Stimulated activated CD8-positive, alpha-beta memory T cell treated with anti-CD3 and anti-CD28 coated beads, Interleukin-2, amount 100 ng/mL, for 1 hour (primary cell): ENCODE data around the gene KMT5C.

Source experiments
- DNase-seq, 2 donors: peaks; one replicate each; pipeline ENCODE4 v3.0.0-alpha.2; 2020; ENCODE audit warnings: low read depth in 2 of 2

The KMT5C gene

GRCh38 chr19:55339105-55339888 lies at the start of gene KMT5C:
KMT5C (plus strand) TSS chr19:55339876; CDS start chr19:55341937, 2,061 bp downstream.
- DNase-seq = peak; percentile 100

GRCh38 chr19:55297267-55297666 lies 42.4 kb upstream of the KMT5C start:
- DNase-seq = no peak

DNA sequence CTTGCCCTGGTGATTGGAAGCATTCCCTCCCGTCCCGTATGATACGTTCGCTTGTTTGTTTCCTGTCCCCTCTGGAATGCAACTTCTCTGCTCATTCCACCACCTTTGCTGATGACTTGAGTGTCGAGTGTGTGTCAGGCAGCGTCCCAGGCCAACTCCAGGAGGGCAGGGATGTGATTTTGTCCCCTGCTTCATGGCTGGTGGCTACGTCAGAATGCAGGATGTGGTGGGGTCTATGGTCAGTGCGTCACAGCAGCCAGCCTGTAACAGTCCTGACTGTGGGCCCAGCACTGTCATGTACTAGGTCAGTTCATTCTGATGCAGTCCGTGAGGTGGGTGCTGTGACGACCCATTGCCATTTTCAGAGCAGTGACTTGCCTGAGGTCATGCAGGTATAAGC lies 39.7 kb upstream of the KMT5C start:
- DNase-seq = no peak

DNA sequence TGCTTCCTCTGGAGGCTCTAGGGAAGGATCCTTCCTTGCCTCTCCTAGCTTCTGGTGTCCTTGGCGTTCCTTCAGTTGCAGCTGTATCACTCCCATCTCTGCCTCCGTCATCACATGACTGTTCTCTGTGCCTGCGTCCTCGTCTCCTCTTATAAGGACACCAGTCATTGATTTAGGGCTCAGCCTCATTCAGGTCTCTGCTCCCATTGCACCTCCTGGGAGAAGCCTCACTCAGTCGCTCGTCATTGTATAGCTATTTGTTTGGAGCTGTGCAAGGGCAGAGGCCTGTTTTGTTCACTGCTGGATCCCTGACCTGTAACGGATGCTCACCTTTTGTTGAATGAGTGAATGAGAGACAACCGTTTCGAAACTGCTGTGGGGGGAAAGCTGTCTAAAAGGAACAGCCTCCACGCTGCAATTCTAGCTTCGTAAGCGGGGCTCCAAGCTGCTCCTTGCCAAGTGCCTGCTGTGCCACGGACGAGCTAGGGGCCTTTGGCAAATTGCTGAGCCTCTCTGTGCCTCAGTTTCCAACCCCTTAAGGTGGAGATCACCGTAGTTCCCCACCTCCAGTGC lies 38.7 kb upstream of the KMT5C start:
- no peak for DNase-seq

DNA sequence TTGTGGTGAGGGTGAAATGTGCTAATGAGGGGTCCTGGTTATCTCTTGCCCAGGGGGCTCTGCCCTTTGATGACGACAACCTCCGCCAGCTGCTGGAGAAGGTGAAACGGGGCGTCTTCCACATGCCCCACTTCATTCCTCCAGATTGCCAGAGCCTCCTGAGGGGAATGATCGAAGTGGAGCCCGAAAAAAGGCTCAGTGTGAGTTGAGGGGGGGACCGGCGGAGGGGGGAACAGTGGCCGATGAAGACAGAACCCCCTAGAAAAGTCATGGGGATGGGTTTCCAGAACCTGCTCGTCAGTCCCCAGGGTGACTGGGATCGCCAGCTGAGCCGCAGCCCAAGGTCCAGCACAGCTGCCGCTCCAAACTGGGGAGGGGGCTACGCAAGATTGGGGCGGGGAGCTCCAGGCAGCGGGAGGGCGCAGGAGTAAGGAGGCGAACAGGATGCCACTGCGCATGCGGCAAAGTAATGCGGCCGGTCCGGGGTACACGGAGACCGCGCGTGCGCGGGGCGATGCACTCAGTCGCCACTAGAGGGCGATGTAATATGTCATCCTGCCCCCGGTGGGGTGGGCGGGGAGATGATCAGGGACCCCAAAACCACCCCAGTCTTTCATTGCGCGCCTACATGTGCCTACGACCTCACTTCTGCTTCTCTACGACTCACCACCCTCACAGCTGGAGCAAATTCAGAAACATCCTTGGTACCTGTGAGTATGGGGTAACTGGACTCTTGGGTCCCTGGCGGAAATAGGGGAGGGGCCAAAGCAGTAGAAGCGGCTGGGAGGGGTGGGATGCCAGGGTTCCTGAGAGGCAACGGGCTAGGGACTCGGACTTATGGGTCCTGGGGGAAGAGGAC lies 38.0 kb upstream of the KMT5C start:
- DNase-seq = peak; percentile 92 to 93

- no peak for DNase-seq
These were observed 37.4 kb upstream of the KMT5C start for GRCh38 chr19:55302318-55302703.

GRCh38 chr19:55303477-55303876 lies 36.2 kb upstream of the KMT5C start:
- no peak for DNase-seq

DNA sequence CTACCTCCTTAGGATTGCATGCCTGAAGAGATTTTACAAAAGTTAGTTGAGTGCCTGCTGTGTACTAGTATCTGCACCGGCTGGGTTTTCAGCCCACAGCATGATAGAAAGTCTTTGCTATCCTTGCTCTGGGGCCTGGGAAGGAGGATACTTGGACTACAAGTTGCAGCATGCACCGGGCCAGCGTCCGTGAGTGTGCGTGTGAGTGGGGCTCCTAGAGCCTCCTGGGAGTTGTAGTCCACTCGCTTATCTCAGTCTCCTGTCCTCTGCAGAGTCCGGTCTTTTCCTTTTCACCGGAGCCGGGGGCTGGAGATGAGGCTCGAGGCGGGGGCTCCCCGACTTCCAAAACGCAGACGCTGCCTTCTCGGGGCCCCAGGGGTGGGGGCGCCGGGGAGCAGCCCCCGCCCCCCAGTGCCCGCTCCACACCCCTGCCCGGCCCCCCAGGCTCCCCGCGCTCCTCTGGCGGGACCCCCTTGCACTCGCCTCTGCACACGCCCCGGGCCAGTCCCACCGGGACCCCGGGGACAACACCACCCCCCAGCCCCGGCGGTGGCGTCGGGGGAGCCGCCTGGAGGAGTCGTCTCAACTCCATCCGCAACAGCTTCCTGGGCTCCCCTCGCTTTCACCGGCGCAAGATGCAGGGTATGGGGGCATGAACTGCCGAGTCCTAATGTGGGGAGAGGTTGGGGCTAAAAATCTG lies 35.2 kb upstream of the KMT5C start:
- no peak for DNase-seq

DNA sequence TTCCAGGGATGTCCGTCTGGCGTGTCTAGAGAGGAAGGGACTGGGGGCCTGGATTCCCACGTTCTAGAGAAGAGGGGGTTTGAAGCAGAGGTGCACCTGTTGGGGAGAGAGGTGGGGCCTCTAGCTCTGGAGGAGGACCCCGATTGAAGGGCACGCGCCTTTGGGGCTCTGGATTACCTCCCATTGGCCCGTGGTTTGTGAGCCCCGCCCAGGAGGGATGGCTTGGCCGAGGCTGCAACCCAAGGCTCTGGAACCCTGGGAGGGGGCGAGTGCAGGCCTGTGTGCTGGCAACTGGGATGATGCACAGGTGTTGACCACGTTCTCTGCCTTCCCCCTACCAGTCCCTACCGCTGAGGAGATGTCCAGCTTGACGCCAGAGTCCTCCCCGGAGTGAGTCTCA lies 34.7 kb upstream of the KMT5C start:
- DNase-seq = no peak

GRCh38 chr19:55305491-55305890 lies 34.2 kb upstream of the KMT5C start:
- DNase-seq = peak in 1 of 2 donors; percentile 17

- DNase-seq = no peak
These were observed 33.6 kb upstream of the KMT5C start for GRCh38 chr19:55305983-55306562.

DNA sequence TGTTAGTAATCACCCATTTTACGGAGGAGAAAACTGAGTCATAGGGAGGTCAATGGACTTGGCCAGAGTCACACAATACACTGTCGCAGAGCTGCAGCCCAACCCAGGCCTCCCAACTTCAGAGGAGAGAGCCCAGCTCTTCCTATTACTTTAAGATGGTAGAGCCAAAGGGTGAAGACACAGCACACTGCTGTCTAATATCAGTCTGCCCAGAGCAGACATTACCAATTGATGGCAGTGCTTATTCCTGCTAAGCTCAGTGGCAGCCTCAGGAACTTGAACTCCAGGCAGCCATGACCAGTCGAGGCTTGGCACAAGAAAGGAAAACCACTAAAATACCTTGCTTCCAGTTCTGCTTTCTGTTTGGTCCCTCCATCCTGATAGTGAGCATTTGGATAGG lies 33.0 kb upstream of the KMT5C start:
- no peak for DNase-seq

GRCh38 chr19:55308281-55308680 lies 31.4 kb upstream of the KMT5C start:
- DNase-seq = no peak

DNA sequence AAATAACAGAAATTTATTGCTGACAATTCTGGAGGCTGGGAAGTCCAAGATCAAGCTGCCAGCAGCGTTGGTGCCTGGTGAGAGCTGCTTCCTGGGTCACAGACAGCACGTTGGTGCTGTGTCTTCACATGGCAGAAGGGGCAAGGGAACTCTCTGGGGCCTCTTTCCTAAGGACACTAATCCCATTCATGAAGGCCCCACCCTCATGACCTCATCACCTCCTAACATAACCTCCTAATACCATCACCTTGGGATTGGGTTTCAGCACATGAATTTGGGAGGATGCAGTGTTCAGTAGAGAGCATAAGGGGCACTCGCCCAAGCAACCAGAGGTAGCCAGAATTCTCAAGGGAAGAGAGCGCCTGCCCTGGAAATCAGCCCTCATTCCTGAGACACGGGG lies 30.2 kb upstream of the KMT5C start:
- no peak for DNase-seq

DNA sequence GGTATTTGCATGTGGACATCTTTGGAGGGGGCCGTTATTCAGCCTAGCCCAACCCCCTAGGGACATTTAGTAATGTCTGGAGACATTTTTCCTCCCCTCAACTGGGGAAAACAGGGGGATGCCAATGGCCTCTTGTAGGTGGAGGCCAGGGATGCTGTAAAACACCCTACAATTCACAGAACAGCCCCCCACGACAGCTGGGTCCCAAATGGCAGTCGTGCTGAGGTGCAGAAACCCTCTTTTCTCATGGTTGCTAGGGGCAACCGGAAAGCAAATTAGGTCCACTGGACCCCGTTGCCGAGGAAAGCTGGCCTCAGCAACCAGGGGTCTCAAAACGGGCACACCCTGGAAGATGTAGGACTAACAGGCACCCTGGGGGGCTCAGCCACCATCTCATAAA lies 29.2 kb upstream of the KMT5C start:
- DNase-seq = no peak

DNA sequence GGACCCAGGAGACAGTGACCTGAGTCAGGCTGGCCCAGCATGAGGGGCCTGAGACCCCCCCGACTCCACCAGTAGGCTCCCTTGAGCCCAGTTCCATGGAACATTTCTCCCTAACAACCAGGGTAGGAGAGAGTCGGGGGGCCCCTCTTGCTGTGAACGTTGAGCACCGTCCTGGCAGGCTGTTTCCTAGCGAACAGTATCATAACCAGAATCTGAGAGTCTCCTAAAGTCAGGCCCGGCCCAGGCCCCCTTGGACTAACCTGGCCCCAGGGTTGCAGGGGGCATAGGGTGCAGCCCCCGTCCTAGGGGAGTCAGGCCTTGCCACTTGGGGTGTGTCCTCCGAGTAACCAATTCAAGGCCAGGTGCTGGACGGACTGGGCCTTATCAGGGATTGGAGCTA lies 28.3 kb upstream of the KMT5C start:
- no peak for DNase-seq

- DNase-seq = no peak
These were observed 27.9 kb upstream of the KMT5C start for GRCh38 chr19:55311797-55312196.

DNA sequence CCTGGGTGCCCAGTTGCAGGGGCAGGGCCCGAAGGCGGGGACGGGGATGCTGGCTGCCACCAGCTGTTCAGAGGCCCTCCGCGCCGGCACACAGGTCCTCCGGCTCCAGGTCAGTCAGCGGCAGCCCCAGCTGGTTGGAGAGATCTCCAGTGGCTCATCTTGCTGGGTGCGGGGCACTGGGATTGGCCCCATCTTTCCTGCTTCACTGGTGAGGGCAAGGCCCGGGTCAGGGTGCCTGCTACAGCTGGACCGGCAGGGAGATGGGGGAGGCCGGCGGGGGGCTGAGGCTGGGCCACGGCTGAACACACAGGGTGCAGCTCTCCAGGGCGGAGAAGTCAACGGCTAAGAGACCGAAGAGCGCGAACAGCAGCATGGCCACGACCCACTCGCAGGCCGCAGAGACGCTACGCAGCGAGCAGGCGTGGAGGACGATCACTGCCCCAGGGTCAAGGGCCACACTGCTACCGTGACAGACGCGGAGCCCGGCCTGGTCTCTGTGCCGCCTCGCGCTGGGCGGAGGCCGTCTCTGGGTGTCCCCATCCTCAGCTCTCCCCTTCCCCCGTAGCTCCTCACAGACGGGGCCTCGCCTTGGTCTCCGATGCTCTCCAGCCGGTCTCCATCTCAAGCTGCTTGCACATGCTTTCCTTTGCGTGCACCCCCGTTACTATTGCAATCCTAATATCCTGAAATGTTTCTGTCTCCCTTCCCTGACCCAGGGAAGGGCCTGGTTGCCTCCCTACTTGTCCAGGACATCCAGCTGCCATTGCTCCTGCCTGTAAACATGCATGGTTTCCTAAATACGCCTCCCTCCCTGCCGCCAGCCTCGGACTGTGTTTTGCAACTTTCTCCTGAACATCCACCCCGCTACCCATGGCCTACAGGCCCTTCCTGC lies 26.8 kb upstream of the KMT5C start:
- DNase-seq = no peak

- no peak for DNase-seq
These were observed 25.3 kb upstream of the KMT5C start for GRCh38 chr19:55314396-55314795.

GRCh38 chr19:55315956-55316525 lies 23.6 kb upstream of the KMT5C start:
- no peak for DNase-seq
